ENCODE data around the gene TMEM192. TPM values are rescaled to one million over a fixed set of nuclear protein-coding genes. Genes with fewer than 3 reads are reported as not detected.
"Not testable (repeated sequence)": the region's sequence is repeated elsewhere in the genome, so short reads cannot be mapped to it uniquely, and the experiment has no call there.

Gene TMEM192
- total and polyA plus RNA-seq, 5 experiments from 2014 or later = 14.6 to 24.9 (median 17.2) TPM

GRCh38 chr4:165031436-165032211 lies 81.0 kb downstream of the TMEM192 start, which contains the start of gene TRIM60:
TRIM60 (plus strand) TSS chr4:165031999; CDS start chr4:165040073, 8,074 bp downstream.
- Mint-ChIP-seq H3K4me3 (no peak within 1 kb of the TSS), H3K9me3 (no peaks in the 10 kb centered on the region), H3K27ac (peak within 1 kb of the TSS in 1 of 10 donors; percentile 34), H3K27me3 (peaks cover 1 to 4% (median 3%) of the 10 kb centered on the region in 5 donors), H3K4me1 (no peaks in the 10 kb centered on the region), H3K36me3 (no peaks in the 10 kb centered on the region)
- POLR2A ChIA-PET = no interaction called here
- DNase-seq (no peak), ATAC-seq (no peak)

GRCh38 chr4:165027762-165028402 lies 84.8 kb downstream of the TMEM192 start:
- peaks cover 3 to 11% (median 5%) of the 10 kb centered on the region in 5 donors for H3K27me3 Mint-ChIP-seq
- no peak overlapping the region for H3K4me3 Mint-ChIP-seq
- DNase-seq = no peak
- H3K27ac Mint-ChIP-seq = no peak overlapping the region
- H3K9me3 Mint-ChIP-seq = no peaks in the 10 kb centered on the region
- POLR2A ChIA-PET = no interaction called here
- ATAC-seq = no peak
- no peaks in the 10 kb centered on the region for H3K36me3 Mint-ChIP-seq
- H3K4me1 Mint-ChIP-seq = no peaks in the 10 kb centered on the region

GRCh38 chr4:165025782-165026181 lies 86.9 kb downstream of the TMEM192 start:
- H3K27ac Mint-ChIP-seq, H3K4me1 Mint-ChIP-seq, H3K36me3 Mint-ChIP-seq, ATAC-seq, DNase-seq, POLR2A ChIA-PET, H3K9me3 Mint-ChIP-seq, H3K4me3 Mint-ChIP-seq: not testable (repeated sequence)
- H3K27me3 Mint-ChIP-seq = peaks cover 3 to 12% (median 9%) of the 10 kb centered on the region in 5 donors

Other genes starting within 250 kb of the TMEM192 start
- not detected for gene APELA, start 235.7 kb downstream of the TMEM192 start, total RNA-seq
- gene APELA, start 235.7 kb downstream of the TMEM192 start, polyA plus RNA-seq = not detected
- 1 to 10 TPM; 2.1 to 2.6 TPM for gene TRIM61, start 135.2 kb downstream of the TMEM192 start, total RNA-seq
- gene TRIM61, start 135.2 kb downstream of the TMEM192 start, polyA plus RNA-seq = 1 to 10 TPM; 1.4 to 1.7 (median 1.6) TPM
- gene TRIM60, start 80.9 kb downstream of the TMEM192 start, total RNA-seq = not detected
- gene TRIM60, start 80.9 kb downstream of the TMEM192 start, polyA plus RNA-seq = not detected
- gene TRIM75, start 59.0 kb downstream of the TMEM192 start, total RNA-seq = not detected
- gene TRIM75, start 59.0 kb downstream of the TMEM192 start, polyA plus RNA-seq = not detected
- gene KLHL2, start 94.7 kb upstream of the TMEM192 start, total RNA-seq = 10 to 100 TPM; 21.0 to 23.7 TPM
- gene KLHL2, start 94.7 kb upstream of the TMEM192 start, polyA plus RNA-seq = 10 to 100 TPM in 1 of 3 donors, 1 to 10 TPM in 2; 3.5 to 10.4 (median 6.8) TPM
- 10 to 100 TPM; 17.5 to 20.7 TPM for gene MSMO1, start 214.8 kb upstream of the TMEM192 start, total RNA-seq
- gene MSMO1, start 214.8 kb upstream of the TMEM192 start, polyA plus RNA-seq = 10 to 100 TPM; 15.9 to 19.0 (median 17.3) TPM